Activated CD8-positive, alpha-beta memory T cell treated with anti-CD3 and anti-CD28 coated beads, Interleukin-2, amount 10 ng/mL, durations not matched to agents 7 days and 5 days (primary cell): ENCODE results near the gene MAML3. TPM values are rescaled to one million over a fixed set of nuclear protein-coding genes. Genes with fewer than 3 reads are reported as not detected.

Experiments
- ATAC-seq: fragments of 150-1000 bp; cut with Tn5 transposase; one replicate; pipeline ENCODE4 v1.10.0; 2021; ENCODE audit warnings: moderate library complexity
- CTCF ChIA-PET: fragments of 350-600 bp; sonication (Branson Sonifier 250); formaldehyde crosslinking; loops from one replicate; lab custom pipeline; 2021; ENCODE audit warnings: antibody characterized with exemption; lab: Charles Lee
- DNase-seq: peaks from one replicate; pipeline ENCODE4 v3.0.0-alpha.2; 2020
- H3K27ac Mint-ChIP-seq: one replicate; pipeline ENCODE4 v1.8.0; 2021; ENCODE audit warnings: mild to moderate bottlenecking, mixed read lengths
- H3K27me3 Mint-ChIP-seq: one replicate; pipeline ENCODE4 v1.8.0; 2021; ENCODE audit warnings: mixed read lengths
- H3K36me3 Mint-ChIP-seq: one replicate; pipeline ENCODE4 v1.8.0; 2021; ENCODE audit warnings: mild to moderate bottlenecking, mixed read lengths
- H3K4me1 Mint-ChIP-seq: one replicate; pipeline ENCODE4 v1.8.0; 2021; ENCODE audit warnings: mixed read lengths
- H3K4me3 Mint-ChIP-seq: one replicate; pipeline ENCODE4 v1.8.0; 2021; ENCODE audit warnings: mild to moderate bottlenecking, moderate library complexity, mixed read lengths
- H3K9me3 Mint-ChIP-seq: one replicate; pipeline ENCODE4 v1.8.0; 2022; ENCODE audit warnings: low read depth, mixed read lengths
- total RNA-seq, 2 experiments: library from RNA; stranded (reverse); gene quantifications; one replicate each; pipeline ENCODE4 v1.2.3, GENCODE V29; 2021

MAML3 gene
- total RNA-seq, 2 experiments from 2014 or later = 1.8 to 4.3 TPM

GRCh38 chr4:140070973-140071372 lies 83.0 kb downstream of the MAML3 start:
- DNase-seq (no peak), ATAC-seq (peak; percentile 7)
- peaks cover 11% of the 10 kb centered on the region for H3K36me3 Mint-ChIP-seq
- H3K27me3 Mint-ChIP-seq = peaks cover 46% of the 10 kb centered on the region
- H3K4me1 Mint-ChIP-seq = peaks cover 43% of the 10 kb centered on the region
- no peaks in the 10 kb centered on the region for H3K9me3 Mint-ChIP-seq
- peak overlapping the region; percentile 86 for H3K27ac Mint-ChIP-seq
- peak overlapping the region; percentile 61 for H3K4me3 Mint-ChIP-seq
- CTCF ChIA-PET = interaction anchor here (0.7 to 2.7 kb wide), 15 partner anchors 10 to 178 kb away, joined by 3 to 12 read pairs (median 4); partner anchors contain the start of gene MAML3

- no peaks in the 10 kb centered on the region for H3K9me3 Mint-ChIP-seq
- peaks cover 11% of the 10 kb centered on the region for H3K36me3 Mint-ChIP-seq
- DNase-seq (no peak), ATAC-seq (peak; percentile 62)
- H3K27ac Mint-ChIP-seq = peak overlapping the region; percentile 86
- H3K27me3 Mint-ChIP-seq = peaks cover 52% of the 10 kb centered on the region
- peaks cover 39% of the 10 kb centered on the region for H3K4me1 Mint-ChIP-seq
- H3K4me3 Mint-ChIP-seq = peak overlapping the region; percentile 40
- CTCF ChIA-PET = interaction anchor here (0.9 to 2.7 kb wide), 15 partner anchors 11 to 179 kb away, joined by 3 to 12 read pairs (median 4); partner anchors contain the start of gene MAML3
Measured at GRCh38 chr4:140070366-140070765, 83.6 kb downstream of the MAML3 start.

- Mint-ChIP-seq H3K27me3 (peaks cover 51% of the 10 kb centered on the region), H3K4me1 (peaks cover 37% of the 10 kb centered on the region), H3K4me3 (no peak overlapping the region), H3K9me3 (no peaks in the 10 kb centered on the region), H3K36me3 (peaks cover 11% of the 10 kb centered on the region), H3K27ac (no peak overlapping the region)
- no peak for ATAC-seq
- CTCF ChIA-PET = interaction anchor here (0.7 to 2.7 kb wide), 2 partner anchors 17 to 84 kb away, joined by 3 to 8 read pairs; partner anchors contain the start of gene MAML3
- no peak for DNase-seq
Measured at GRCh38 chr4:140069066-140069465, 84.9 kb downstream of the MAML3 start.

DNA sequence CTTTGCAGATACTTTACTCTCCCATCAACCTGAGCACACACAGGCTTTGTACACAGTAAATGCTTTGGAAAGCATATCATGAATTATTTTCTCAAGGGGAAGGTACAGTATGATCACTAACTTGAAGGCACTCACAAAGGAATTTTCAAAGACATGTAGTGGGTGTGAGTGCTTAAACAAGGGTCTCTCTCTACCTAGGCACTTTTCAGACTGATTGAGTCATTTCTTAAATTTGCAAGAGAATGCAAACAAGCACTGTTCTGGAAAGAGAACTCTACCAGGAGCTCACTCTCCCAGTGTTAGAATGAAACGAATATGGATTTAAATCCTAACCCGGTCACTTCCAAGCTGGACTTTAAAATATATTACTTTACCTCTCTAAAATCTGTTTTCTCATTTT lies 85.7 kb downstream of the MAML3 start:
- Mint-ChIP-seq H3K27me3 (peaks cover 48% of the 10 kb centered on the region), H3K36me3 (peaks cover 7% of the 10 kb centered on the region), H3K4me1 (peaks cover 30% of the 10 kb centered on the region), H3K9me3 (no peaks in the 10 kb centered on the region), H3K27ac (no peak overlapping the region), H3K4me3 (no peak overlapping the region)
- CTCF ChIA-PET = interaction anchor here (0.7 to 2.7 kb wide), 2 partner anchors 16 to 85 kb away, joined by 3 to 8 read pairs; partner anchors contain the start of gene MAML3
- ATAC-seq = no peak
- no peak for DNase-seq

- H3K4me1 Mint-ChIP-seq = peaks cover 16% of the 10 kb centered on the region
- no peaks in the 10 kb centered on the region for H3K9me3 Mint-ChIP-seq
- H3K27me3 Mint-ChIP-seq = peaks cover 46% of the 10 kb centered on the region
- no peak overlapping the region for H3K4me3 Mint-ChIP-seq
- ATAC-seq (no peak), DNase-seq (no peak)
- CTCF ChIA-PET = interaction anchor here (1.3 kb wide), 1 partner anchor 14 kb away, joined by 3 read pairs; no protein-coding TSS in a partner anchor
- H3K36me3 Mint-ChIP-seq = peaks cover 3% of the 10 kb centered on the region
- no peak overlapping the region for H3K27ac Mint-ChIP-seq
Measured at GRCh38 chr4:140066031-140066930, 87.7 kb downstream of the MAML3 start.

GRCh38 chr4:140065393-140065792 lies 88.6 kb downstream of the MAML3 start:
- Mint-ChIP-seq H3K9me3 (no peaks in the 10 kb centered on the region), H3K4me1 (peaks cover 10% of the 10 kb centered on the region), H3K27me3 (peaks cover 53% of the 10 kb centered on the region), H3K4me3 (no peak overlapping the region), H3K27ac (no peak overlapping the region), H3K36me3 (peaks cover 3% of the 10 kb centered on the region)
- no peak for DNase-seq
- CTCF ChIA-PET = no interaction called here
- no peak for ATAC-seq

- Mint-ChIP-seq H3K4me1 (peaks cover 4% of the 10 kb centered on the region), H3K27me3 (peaks cover 53% of the 10 kb centered on the region), H3K36me3 (no peaks in the 10 kb centered on the region), H3K4me3 (no peak overlapping the region), H3K9me3 (no peaks in the 10 kb centered on the region), H3K27ac (no peak overlapping the region)
- ATAC-seq = no peak
- DNase-seq = no peak
- CTCF ChIA-PET = interaction anchor here (1.3 kb wide), 1 partner anchor 15 kb away, joined by 3 read pairs; no protein-coding TSS in a partner anchor
Measured at GRCh38 chr4:140061659-140062289, 92.2 kb downstream of the MAML3 start.

- Mint-ChIP-seq H3K4me1 (peaks cover 4% of the 10 kb centered on the region), H3K4me3 (no peak overlapping the region), H3K27ac (no peak overlapping the region), H3K27me3 (peaks cover 51% of the 10 kb centered on the region), H3K9me3 (no peaks in the 10 kb centered on the region), H3K36me3 (no peaks in the 10 kb centered on the region)
- no peak for ATAC-seq
- no peak for DNase-seq
- CTCF ChIA-PET = no interaction called here
Measured at GRCh38 chr4:140061194-140061593, 92.8 kb downstream of the MAML3 start.

- Mint-ChIP-seq H3K36me3 (peaks cover 2% of the 10 kb centered on the region), H3K4me1 (peaks cover 10% of the 10 kb centered on the region), H3K27me3 (peaks cover 51% of the 10 kb centered on the region), H3K27ac (no peak overlapping the region), H3K4me3 (no peak overlapping the region), H3K9me3 (no peaks in the 10 kb centered on the region)
- ATAC-seq = no peak
- CTCF ChIA-PET = interaction anchor here (1.4 to 1.6 kb wide), 3 partner anchors 10 to 97 kb away, joined by 3 to 5 read pairs (median 4); no protein-coding TSS in a partner anchor
- no peak for DNase-seq
Measured at GRCh38 chr4:140059159-140059558, 94.8 kb downstream of the MAML3 start.

GRCh38 chr4:140057701-140058100 lies 96.3 kb downstream of the MAML3 start:
- peaks cover 49% of the 10 kb centered on the region for H3K27me3 Mint-ChIP-seq
- DNase-seq (no peak), ATAC-seq (no peak)
- H3K9me3 Mint-ChIP-seq = no peaks in the 10 kb centered on the region
- H3K4me1 Mint-ChIP-seq = peaks cover 21% of the 10 kb centered on the region
- H3K4me3 Mint-ChIP-seq = no peak overlapping the region
- peaks cover 2% of the 10 kb centered on the region for H3K36me3 Mint-ChIP-seq
- CTCF ChIA-PET = no interaction called here
- H3K27ac Mint-ChIP-seq = no peak overlapping the region

DNA sequence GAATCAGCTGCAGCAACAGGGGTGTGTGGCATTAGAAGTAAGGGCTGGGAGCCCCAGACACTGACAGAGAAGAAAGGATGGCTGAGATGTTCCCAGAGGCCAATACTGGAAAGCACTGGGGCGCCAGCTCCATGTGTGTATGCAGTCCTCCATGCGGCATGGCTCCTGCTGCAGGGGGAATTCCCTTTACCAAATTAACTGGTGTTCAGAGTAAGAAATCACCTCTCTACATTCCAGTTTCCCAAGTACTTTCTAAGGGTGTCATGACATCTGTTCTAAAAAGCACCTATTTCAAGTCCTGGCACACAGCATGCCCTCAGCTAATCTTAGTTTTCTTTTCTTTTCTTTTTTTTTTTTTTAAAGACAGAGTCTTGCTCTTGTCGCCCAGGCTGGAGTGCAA lies 98.0 kb downstream of the MAML3 start:
- Mint-ChIP-seq H3K4me3 (no peak overlapping the region), H3K4me1 (peaks cover 23% of the 10 kb centered on the region), H3K27ac (no peak overlapping the region), H3K27me3 (peaks cover 48% of the 10 kb centered on the region), H3K9me3 (no peaks in the 10 kb centered on the region), H3K36me3 (peaks cover 2% of the 10 kb centered on the region)
- DNase-seq (no peak), ATAC-seq (no peak)
- CTCF ChIA-PET = interaction anchor here (1.1 to 1.6 kb wide), 3 partner anchors 10 to 198 kb away, joined by 3 to 5 read pairs (median 5); no protein-coding TSS in a partner anchor

GRCh38 chr4:140054861-140055260 lies 99.1 kb downstream of the MAML3 start:
- ATAC-seq (no peak), DNase-seq (no peak)
- H3K27me3 Mint-ChIP-seq = peaks cover 46% of the 10 kb centered on the region
- peaks cover 2% of the 10 kb centered on the region for H3K36me3 Mint-ChIP-seq
- CTCF ChIA-PET = interaction anchor here (1.9 kb wide), 1 partner anchor 15 kb away, joined by 5 read pairs; no protein-coding TSS in a partner anchor
- H3K4me3 Mint-ChIP-seq = no peak overlapping the region
- no peak overlapping the region for H3K27ac Mint-ChIP-seq
- no peaks in the 10 kb centered on the region for H3K9me3 Mint-ChIP-seq
- peaks cover 33% of the 10 kb centered on the region for H3K4me1 Mint-ChIP-seq

DNA sequence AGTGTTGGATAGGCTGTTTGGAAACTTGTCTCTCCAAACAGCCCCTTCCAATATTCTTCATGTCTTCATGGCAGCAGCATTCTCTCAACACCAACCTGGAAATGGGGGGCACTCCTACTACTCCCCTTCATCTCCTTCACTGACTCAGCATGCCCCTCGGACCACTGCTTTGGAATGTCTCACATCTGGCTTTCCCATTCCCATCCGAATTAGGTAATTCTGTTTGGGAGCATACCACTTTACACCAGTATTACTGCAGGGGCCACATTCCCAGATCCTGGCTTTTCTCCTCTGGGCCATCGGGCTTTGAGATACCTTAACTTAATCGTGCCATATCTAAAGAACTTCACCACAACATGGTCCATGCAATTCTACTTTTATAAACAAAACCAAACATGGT lies 100.8 kb downstream of the MAML3 start:
- Mint-ChIP-seq H3K9me3 (no peaks in the 10 kb centered on the region), H3K27ac (no peak overlapping the region), H3K27me3 (peaks cover 51% of the 10 kb centered on the region), H3K4me3 (no peak overlapping the region), H3K36me3 (peaks cover 2% of the 10 kb centered on the region), H3K4me1 (peaks cover 47% of the 10 kb centered on the region)
- no peak for ATAC-seq
- DNase-seq = no peak
- CTCF ChIA-PET = interaction anchor here (1.0 to 5.0 kb wide), 8 partner anchors 17 to 246 kb away, joined by 3 to 40 read pairs (median 10); partner anchors contain the start of gene MAML3
